Activated naive CD8-positive, alpha-beta T cell treated with anti-CD3 and anti-CD28 coated beads, Interleukin-2, amount 50 U/mL, for 16 hours (primary cell): Measurements from ENCODE around the gene HNRNPF.
A peak's percentile ranks its signal among the peaks of the same experiment; 100 is the strongest.

ENCODE experiments used
- DNase-seq: peaks from one replicate; pipeline ENCODE4 v3.0.0-alpha.2; 2020; ENCODE audit warnings: low read depth, low spot score

HNRNPF gene

DNA sequence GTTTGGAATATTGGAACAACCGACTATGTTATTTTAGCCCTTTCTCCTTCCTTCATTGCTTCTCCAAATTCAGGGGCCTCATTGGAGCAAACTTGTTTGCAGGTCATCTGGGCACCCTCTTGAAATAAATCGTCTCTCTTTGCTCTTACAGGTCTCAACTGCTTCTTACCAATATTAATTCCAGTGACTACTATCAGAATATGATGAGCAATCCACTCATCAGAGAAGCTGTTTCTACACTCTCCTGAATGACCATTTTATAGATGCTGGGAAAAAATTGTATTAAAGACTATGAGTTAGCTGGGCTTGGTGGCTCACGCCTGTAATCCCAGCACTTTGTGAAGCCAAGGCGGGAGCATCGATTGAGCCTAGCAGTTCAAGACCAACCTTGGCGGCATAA, 12.5 kb upstream of the HNRNPF start:
- no peak for DNase-seq

DNA sequence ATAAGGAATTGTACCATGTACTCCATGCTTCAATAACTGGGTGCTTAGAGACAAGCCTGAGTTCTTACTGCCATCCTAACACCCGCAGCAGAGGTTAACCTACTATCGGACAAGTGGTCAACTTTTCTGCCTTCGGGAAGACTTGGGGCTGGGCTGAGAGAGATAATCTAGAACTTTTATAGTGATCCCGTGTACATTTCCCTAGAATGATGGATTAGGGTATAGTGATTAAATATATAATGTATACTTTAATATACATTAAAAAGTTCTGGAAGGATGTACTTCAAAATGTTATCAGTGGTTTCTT, 12.2 kb upstream of the HNRNPF start:
- no peak for DNase-seq

DNA sequence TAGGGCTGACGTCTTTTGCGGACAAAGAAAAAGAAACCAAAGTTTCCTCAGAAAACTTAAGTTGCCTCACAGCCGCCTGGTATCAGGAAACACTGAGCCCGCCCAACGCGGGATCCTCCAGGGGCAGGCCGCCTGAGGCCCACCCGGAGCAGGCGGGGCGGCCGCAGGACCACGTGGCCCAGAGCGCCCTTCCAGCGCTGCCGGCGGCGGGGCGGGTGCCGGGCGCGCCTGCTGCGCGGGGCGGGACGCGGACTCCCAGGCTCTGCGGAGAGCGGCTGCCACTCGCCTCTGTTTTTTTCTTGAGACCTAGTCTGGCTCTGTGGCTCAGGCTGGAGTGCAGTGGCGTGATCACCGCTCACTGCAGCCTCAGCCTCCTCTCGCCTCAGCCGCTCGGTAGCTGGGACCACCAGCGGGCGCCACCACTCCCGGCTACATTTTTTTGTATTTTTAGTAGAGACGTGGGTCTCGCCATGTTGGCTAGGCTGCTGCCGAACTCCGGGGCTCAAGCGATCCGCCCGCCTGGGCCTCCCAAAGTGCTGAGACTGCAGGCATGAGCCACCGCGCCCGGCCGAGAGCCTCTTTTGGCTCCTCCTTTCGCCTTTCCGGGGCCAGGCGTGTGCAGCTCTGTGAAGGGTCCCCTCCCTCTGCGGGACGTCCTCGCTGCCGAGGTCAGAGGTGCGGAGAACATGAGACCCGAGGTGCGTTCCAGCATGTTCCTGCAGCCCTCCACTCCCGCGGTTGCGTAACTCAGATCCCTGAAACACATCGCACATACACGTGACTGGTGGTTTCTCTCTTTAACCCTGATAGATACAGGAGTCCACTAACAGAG, 11.6 kb upstream of the HNRNPF start:
- DNase-seq = peak; percentile 60

DNA sequence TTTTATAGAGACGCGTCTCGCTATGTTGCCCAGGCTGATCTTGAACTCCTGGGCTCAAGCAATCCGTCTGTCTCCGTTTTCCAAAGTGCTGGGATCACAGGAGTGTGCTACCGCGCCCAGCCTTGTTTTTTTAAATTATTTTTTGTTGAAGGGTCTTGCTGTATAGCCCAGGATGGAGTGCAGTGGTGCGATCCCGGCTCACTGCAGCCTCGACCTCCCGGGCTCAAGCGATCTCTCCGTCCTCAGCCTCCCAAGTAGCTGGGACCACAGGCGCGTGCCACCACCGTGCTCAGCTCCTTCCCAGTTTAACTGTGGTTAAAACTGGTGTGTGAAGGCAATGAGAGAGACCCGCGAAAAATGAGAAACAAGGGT, 11.0 kb upstream of the HNRNPF start:
- DNase-seq = no peak

DNA sequence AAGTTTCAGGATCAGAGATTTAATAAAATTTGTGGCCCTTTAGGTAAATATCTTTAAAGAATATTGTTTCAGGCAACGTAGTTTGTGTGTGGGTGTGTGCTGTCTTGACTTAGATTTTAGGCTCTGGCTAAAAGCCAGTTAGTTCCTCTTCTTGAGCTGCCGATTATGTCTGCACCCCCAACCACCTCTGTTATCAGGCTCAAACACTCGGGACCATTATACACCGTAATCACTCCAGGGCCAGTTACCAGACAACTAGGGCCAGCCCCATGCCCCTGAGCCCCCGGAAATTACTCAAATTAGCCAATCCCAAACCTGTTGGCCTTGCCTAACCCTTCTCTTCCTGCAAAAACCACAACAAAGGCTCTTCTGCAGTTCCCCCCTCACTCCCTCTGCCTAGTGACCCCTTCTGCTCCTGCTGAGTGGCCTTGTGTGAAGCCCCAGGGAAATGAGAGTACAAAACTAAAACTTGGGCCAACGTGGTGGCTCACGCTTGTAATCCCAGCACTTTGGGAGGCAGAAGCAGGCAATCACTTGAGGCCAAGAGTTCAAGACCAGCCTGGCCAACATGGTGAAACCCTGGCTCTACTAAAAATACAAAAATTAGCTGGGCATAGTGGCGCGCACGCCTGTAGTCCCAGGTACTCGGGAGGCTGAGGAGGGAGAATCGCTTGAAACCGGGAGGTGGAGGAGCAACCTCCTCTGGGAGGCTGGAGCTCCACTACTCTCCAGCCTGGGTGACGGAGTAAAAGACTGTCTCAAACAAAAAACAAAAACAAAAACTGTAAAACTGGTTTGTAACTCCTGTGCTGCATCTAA, 9.2 kb upstream of the HNRNPF start:
- no peak for DNase-seq

DNA sequence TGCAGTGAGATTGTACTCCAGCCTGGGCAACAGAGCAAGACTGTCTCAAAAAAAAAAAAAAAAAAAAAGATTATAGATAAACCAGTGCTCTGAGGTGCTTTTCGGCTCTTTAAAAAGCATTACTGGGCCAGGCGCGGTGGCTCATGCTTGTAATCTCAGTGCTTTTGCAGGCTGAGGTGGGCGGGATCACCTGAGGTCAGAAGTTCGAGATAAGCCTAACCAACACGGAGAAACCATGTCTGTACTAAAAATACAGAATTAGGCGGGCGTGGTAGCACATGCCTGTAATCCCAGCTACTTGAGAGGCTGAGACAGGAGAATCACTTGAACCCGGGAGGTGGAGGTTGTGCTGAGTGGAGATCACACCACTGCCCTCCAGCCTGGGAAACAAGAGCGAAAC, 6.6 kb upstream of the HNRNPF start:
- no peak for DNase-seq

DNA sequence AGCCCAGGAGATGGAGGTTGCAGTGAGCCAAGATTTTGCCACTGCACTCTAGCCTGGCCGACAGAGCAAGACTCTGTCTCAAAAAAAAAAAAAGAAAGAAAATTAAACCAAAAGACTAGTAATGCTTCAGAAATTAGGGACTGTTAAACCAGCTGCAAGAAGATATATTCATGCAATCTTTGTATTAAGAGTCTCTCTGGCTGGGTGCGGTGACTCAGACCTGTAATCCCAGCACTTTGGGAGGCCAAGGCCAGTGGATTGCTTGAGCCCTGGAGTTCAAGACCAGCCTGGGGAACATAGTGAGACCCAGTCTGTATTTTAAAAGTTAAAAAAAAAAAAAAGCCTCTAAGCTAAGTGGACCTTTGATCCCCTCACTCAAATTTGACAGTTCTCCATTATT, 2.5 kb upstream of the HNRNPF start:
- DNase-seq = no peak

DNA sequence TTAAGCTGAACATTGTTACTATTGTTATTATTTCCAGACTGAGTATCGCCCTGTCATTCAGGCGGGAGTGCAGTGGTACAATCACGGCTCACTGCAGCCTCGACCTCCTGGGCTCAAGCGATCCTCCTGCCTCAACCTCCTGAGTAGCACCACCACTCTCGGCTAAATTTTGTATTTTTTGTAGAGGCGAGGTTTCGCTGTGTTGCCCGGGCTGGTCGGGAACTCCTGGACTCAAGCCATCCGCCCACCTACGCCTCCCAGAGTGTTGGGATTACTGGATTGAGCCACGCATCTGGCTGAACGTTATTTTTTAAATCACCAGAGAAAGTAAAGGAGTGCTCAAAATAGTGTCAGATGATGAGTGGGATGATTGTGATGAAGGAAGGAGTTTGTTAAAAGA, 1.4 kb upstream of the HNRNPF start:
- DNase-seq = no peak

DNA sequence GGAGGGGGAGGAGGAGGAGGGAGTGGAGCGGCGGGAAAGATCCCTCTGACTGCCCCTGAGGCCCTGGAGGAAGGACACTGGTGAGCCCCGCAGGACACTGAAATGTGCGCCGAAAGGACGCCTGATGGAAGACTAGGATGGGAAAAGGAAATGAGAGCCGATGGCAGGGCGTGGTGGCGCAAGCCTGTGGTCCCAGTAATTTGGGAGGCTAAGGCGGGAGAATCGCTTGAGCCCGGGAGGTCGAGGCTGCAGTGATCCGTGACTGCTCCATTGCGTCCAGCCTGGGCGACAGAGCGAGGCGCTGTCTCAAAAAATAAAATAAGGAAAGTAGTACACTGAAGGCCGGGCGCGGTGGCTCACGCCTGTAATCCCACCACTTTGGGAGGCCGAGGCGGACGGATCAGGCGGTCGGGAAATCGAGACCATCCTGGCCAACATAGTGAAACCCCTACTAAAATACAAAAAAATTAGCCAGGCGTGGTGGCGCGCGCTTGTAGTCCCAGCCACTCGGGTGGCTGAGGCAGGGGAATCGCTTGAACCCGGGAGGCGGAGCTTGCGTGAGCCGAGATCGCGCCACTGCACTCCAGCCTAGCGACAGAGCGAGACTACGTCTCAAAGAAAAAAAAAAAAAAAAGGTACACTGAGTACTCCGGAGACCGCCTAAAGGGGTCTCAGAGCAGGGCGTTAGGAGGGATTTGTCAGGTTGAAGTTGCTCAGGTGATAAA, 561 bp upstream of the HNRNPF start:
- DNase-seq = no peak

DNA sequence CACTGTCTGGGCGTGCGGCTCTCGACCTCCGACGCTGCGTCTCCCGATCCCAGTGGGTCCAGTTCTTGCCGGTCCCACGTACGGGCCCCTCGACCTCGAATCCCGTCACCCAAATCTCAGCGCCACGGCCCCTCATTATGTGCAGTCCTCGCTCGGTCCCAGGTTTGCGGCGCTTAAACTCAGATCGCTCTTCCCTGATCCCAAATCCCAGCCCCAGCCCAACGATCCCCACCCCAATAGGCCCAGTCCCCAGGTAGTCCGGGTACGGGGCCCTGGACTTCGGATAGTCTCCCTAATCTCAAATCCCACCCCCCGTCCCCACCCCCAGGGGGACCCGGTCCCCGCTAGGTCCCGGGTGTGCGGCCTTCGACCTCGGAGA, 666 bp downstream of the HNRNPF start:
- DNase-seq = no peak

DNA sequence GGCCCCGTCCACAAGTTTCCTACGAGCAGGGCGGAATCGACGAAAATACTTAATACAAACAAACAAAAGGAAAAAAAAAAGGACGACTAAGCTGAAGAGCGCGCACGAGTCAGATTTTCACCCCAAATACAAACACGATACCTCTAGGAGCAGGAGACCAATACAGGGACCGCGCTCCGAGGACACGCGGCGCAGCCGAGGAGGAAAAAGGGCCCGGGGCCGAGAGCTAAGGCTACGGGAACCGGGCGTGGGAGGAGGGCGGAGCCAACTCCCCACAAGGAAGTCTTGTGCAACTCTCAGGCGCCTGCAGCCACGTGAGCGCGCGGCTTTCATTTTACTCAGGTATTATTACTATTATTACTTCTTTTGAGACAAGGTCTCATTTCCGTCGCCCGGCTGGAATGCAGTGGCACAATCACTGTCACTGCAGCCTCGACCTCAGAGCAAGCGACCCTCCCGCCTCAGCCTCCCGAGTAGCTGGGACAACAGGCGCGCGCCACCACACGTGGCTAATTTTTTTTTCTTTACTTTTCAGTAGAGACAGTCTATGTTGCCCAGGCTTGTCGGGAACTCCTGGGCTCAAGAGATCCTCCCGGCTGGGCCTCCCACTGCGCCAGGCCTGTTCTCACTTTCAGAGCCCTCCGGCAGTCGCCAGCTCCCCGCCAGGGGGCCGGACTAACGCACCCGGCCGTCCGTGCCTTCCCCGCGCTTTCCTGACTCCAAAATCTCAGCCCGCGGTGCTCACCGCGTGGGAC, 1.2 kb downstream of the HNRNPF start:
- peak; percentile 84 for DNase-seq

DNA sequence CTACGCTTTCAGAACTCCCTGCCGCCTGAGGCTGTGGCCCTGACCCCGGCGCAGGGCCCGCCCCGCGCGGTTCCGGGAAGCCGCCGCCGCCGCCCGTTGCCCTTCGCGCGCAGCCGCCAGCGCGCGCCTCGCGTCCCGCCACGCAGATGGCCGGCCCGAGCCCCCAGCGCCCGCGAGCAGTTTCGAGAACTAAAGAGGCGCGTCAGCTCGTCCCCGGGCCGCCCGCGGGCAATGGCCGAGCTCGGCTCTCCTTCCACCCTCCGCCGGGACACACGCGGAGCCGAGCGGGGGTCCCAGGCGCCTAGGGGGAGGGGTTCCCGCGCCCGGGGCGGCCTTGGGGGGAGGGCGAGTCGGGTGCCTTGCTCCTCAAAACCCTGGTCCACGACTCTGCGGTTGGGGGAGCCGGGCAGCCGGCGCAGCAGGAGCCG, 1.8 kb downstream of the HNRNPF start:
- DNase-seq = no peak

DNA sequence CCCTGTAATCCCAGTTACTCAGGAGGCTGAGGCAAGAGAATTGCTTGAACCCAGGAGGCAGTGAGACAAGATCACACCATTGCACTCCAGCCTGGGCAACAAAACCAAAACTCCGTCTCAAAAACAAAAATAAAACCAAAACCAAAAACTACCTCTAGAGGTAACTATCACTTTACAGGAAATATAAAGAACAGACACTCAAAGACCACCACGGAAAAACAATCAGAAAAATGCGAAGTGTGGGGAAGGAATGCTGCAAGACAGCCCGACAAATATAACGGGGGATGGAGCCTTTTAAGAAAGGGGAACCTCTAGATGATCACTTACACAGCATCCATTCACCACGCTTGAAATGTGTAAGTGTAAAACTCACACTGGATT, 4.3 kb downstream of the HNRNPF start:
- no peak for DNase-seq

DNA sequence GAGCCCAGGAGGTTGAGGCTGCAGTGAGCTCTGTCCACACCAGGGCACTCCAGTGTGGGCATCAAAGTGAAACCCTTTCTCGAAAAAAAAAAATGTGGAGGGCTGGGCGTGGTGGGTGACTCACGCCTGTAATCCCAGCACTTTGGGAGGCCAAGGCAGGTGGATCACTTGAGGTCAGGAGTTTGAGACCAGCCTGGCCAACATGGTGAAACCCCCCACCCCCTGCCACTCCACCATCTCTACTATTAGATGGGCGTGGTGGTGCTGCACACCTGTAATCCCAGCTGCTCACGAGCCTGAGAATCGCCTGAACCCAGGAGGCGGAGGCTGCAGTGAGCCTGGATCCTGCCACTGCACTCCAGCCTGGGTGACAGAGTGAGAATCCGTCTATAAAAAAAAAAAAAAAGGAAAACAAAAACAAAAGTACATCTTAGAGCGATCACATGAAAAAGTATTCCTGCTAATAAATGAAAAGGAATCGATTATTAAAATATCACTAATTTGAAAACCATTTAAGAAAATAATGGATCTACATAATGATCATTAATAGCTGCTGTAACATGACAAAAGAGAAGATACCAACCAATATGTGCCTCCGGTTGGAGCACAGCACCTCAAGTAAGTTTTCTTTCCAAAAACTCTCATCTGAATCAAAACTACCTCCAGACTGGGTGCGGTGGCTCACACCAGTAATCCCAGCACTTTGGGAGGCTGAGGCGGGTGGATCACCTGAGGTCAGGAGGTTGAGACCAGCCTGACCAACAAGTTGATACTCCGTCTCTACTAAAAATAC, 4.9 kb downstream of the HNRNPF start:
- no peak for DNase-seq

DNA sequence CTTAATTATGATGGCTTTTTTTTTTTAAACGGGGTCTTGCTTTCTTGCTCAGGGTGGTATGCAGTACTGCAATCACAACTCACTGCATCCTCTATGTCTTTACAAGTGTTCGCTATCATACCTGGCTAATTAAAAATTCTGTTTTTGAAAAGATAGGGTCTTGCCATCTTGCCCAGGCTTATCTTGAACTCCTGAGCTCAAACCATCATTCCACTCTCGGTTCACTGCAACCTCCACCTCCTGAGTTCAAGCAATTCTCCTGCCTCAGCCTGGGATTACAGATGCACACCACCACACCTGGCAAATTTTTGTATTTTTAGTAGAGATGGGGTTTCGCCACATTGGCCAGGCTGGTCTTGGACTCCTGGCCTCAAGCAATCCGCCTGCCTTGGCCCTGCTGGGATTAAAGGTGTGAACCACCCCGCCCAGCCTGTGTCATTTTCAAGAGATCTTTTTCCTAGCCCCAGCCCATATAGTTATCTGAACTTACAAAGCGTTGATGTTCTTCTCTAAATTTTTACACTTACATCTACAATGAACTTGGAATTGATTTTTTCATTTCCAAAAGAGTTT, 6.0 kb downstream of the HNRNPF start:
- no peak for DNase-seq

DNA sequence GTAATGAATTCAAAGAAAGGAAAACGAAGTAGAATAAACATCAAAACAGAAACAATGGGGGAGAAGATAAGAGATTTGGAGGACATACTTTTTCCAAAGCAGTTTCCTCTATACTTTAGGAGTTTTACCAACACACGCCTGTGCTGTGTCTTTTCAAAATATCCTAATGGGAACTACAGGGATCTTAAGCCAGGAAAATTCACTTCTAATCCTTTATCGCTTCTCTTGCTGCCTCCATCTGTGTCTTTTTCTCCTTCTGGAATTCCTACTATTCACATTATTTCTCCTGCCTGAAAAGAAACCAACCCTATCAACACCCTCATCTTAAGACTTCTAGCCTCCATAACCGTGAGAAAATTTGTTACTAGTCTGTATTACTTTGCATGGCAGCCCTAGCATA, 6.8 kb downstream of the HNRNPF start:
- no peak for DNase-seq

DNA sequence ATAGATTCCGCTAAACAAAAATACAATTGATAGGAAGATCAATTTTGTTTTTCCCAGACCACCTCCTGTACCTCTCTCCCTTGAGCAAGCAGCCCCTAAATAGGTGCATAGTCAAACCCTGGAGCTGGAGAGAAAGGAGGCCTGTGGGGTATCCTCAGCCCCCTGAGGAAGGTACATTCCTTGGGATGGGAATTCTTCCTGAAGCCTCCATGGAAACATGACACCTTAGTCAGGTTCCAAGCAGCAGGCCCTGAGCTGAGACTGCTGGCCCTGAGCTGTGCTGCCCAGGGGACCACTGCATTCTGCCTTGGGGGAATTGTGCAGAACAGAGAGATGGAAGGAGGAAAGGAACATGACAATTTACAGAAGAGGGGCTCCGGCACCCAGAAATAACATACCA, 7.4 kb downstream of the HNRNPF start:
- DNase-seq = no peak

DNA sequence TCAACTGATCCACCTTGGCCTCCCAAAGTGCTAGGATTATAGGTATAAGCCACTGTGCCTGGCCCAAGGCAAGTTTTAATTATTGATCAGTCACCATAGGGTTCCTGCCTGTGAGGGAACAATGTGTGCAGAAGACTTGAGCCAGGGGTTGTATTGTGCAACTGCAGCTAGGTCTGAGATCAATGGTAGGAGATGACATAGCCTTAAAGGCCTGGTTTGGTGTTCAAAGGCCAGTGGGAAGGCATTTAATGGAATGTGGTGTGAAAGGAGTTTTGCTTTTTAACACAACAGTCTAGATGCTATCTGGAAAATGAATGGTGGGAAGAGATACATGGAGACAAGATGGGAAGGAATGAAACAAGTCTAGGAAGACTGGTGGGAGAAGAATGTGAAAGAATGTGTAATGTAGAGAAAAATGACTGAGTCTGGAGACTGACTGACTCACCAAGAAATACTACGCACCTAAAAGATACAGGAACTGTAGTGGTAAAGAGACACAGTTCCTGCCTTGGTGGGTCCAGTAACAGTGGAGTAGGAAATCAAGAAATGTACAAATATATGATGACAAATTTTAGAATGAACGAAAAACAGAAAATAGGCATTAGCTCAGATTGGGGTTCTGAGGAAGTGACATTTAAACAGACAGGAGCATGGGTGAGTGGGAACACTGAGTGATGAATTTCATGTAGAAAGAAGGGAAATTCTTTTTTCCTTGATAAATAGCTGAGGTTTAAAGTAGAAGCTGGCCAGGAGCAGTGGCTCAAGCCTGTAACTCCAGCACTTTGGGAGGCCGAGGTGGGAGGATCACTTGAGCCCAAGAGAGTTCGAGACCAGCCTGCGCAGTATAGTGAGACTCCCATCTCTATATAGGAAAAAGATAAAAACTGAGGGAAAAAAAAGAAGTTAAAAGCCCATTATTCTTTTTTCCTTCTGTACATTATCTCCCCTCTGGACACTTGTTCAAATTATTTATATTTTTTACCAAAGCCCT, 9.4 kb downstream of the HNRNPF start:
- no peak for DNase-seq

DNA sequence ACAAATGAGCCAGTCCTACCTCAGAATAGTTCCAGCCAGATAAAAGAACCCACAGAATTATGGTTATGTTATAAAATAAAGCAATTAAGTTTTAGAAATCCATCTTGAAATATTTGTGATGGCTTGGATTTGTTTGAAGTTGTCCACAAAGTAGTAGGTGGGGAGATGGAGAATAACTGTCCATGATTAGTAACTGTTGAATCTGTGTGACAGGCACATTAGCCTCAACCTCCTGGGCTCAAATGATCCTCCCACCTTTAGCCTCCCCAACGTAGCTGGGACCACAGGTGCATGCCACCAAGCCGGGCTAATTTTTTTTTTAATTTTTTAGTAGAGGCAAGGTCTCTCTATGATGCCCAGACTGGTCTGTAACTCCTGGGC, 10.1 kb downstream of the HNRNPF start:
- no peak for DNase-seq
